PC-3 (cell line): ENCODE measurements around the gene TUSC2. TPM values are rescaled to one million over a fixed set of nuclear protein-coding genes. Genes with fewer than 3 reads are reported as not detected.

Source experiments
- ATAC-seq: fragments of 200-7000 bp; cut with Tn5 transposase; 2 replicates; pipeline ENCODE4 v1.9.1; 2020; ENCODE audit warnings: mild to moderate bottlenecking, moderate library complexity
- BruUV-seq: library from RNA; stranded (reverse); fragments of 400-500 nt; replicated peaks from 2 replicates; lab custom pipeline; 2021; lab: Mats Ljungman, UMichigan
- CTCF ChIA-PET: fragments of 300-600 bp; sonication (Branson Sonifier 250); formaldehyde crosslinking; loops from one replicate; lab custom pipeline; 2022; ENCODE audit warnings: antibody characterized with exemption; lab: Charles Lee
- POLR2A ChIA-PET: fragments of 300-600 bp; sonication (Branson Sonifier 250); formaldehyde crosslinking; loops from one replicate; lab custom pipeline; 2022; ENCODE audit warnings: antibody characterized with exemption; ENCODE audit not compliant: unreplicated experiment; lab: Charles Lee
- DNase-seq: peaks from one replicate; pipeline ENCODE4 v3.0.0-alpha.2; 2015
- H2AFZ ChIP-seq: fragments of 300-600 bp; sonication (generic); 2 replicates; pipeline ENCODE4 v1.6.0; 2016; ENCODE audit warnings: antibody characterized with exemption, low read length
- H3F3A ChIP-seq: fragments of 300-600 bp; sonication (generic); one replicate; pipeline ENCODE4 v1.6.0; 2017; ENCODE audit warnings: antibody characterized with exemption, low read length, control low read depth, mild to moderate bottlenecking; ENCODE audit not compliant: unreplicated experiment
- H3K27ac ChIP-seq: fragments of 300-600 bp; sonication (generic); 2 replicates; pipeline ENCODE4 v1.5.1; 2016; ENCODE audit warnings: mild to moderate bottlenecking, low read length
- H3K27me3 ChIP-seq: fragments of 300-600 bp; sonication (generic); 2 replicates; pipeline ENCODE4 v1.6.1; 2016; ENCODE audit warnings: low read length, mixed read lengths
- H3K36me3 ChIP-seq: fragments of 300-600 bp; sonication (generic); 2 replicates; pipeline ENCODE4 v1.6.1; 2016; ENCODE audit warnings: low read depth, mixed run types, low read length, mixed read lengths
- H3K4me1 ChIP-seq: fragments of 300-600 bp; sonication (generic); 2 replicates; pipeline ENCODE4 v1.5.1; 2016; ENCODE audit warnings: low read length; ENCODE audit not compliant: insufficient read depth
- H3K4me2 ChIP-seq: fragments of 300-600 bp; sonication (generic); 2 replicates; pipeline ENCODE4 v1.6.0; 2016; ENCODE audit warnings: low read length
- H3K4me3 ChIP-seq: fragments of 300-600 bp; sonication (generic); 2 replicates; pipeline ENCODE4 v1.5.1; 2016; ENCODE audit warnings: mild to moderate bottlenecking, low read length, mixed read lengths
- H3K79me2 ChIP-seq: fragments of 300-600 bp; sonication (generic); 2 replicates; pipeline ENCODE4 v1.6.1; 2017; ENCODE audit warnings: low read length, mixed read lengths
- H3K9ac ChIP-seq: fragments of 300-600 bp; sonication (generic); 2 replicates; pipeline ENCODE4 v1.6.0; 2016; ENCODE audit warnings: mild to moderate bottlenecking, low read length
- H3K9me2 ChIP-seq: fragments of 300-600 bp; sonication (generic); replicated peaks from 2 replicates; pipeline ENCODE4 v1.6.1; 2016; ENCODE audit warnings: mixed run types, low read length, mixed read lengths
- H3K9me3 ChIP-seq: fragments of 300-600 bp; sonication (generic); 2 replicates; pipeline ENCODE4 v1.6.1; 2016; ENCODE audit warnings: low read length, mixed read lengths
- H4K20me1 ChIP-seq: fragments of 300-600 bp; sonication (generic); 2 replicates; pipeline ENCODE4 v1.6.1; 2016; ENCODE audit warnings: low read length, mixed read lengths
- CTCF ChIP-seq: fragments of 300-600 bp; sonication (generic); conservative IDR thresholded peaks from 2 replicates; pipeline ENCODE4 v1.5.1; 2017; ENCODE audit warnings: antibody characterized with exemption, low read depth, mild to moderate bottlenecking, low read length
- EZH2 ChIP-seq: fragments of 300-600 bp; sonication (generic); IDR thresholded peaks from one replicate; pipeline ENCODE4 v1.6.1; 2017; ENCODE audit warnings: antibody characterized with exemption, mild to moderate bottlenecking, low read length; ENCODE audit not compliant: unreplicated experiment
- EZH2phosphoT487 ChIP-seq: fragments of 300-600 bp; sonication (generic); IDR thresholded peaks from 2 replicates; pipeline ENCODE4 v1.6.1; 2018; ENCODE audit warnings: mild to moderate bottlenecking, antibody characterized with exemption, low read length, borderline replicate concordance
- intact Hi-C: fragments of 100-400 bp; cut with micrococcal nuclease; formaldehyde crosslinking; loops from 2 replicates; pipeline ENCODE4 v1.9.0; 2023
- total RNA-seq: library from RNA; depleted of rRNA; stranded (reverse); fragments of >200 nt; gene quantifications from 2 replicates; pipeline ENCODE4 v1.2.3, GENCODE V29; 2014

The TUSC2 gene
- total RNA-seq, 1 experiment from 2014 or later: 143 TPM

DNA sequence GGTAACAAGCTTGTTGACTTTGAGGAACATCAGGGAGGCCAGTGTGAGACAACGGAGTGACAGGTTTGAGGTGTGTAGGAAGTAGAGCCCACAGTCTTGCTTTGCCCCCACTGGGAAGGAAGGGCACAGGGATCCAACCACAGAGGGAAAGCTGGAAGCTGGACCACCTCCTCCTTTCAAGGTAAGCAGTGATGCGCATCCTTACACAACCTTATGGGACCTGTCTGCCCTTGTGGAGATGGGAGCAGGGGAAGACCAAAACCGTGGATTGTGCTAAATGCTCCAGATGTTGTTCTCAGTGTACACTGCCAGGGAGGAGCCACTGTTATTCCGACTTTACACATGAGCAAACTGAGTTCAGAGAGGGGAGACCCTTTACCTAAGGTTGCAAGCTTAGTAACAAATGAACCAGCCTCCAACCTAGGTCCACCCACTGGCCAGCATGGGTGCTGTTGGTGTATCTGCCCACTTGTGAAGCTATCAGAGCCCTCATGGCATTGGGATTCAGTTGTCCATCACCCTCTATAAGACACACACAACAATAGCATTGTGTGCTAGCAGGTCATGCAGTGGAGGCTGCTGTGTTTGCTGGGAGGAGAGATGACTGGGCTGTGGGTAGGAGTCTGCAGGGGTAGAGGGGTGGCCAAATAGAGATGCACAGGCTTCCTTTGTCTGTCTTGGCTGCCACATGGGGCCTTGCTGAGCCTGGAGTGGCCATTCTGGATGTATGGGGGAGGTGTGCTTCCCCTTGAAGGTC is 49.7 kb downstream of the TUSC2 start:
- no peaks in the 10 kb centered on the region for H3F3A ChIP-seq
- no peaks in the 10 kb centered on the region for H3K36me3 ChIP-seq
- DNase-seq (no peak), ATAC-seq (no peak)
- POLR2A ChIA-PET: no interaction called here
- H3K4me2 ChIP-seq: no peak overlapping the region
- no peaks in the 10 kb centered on the region for H3K27me3 ChIP-seq
- H2AFZ ChIP-seq: no peak overlapping the region
- no peak overlapping the region for H3K9ac ChIP-seq
- peaks cover under 1% of the 10 kb centered on the region; the same call in 1 of the 2 replicates for H3K4me1 ChIP-seq
- H3K9me3 ChIP-seq: no peaks in the 10 kb centered on the region
- H4K20me1 ChIP-seq: no peaks in the 10 kb centered on the region
- TF ChIP-seq CTCF (no peak), EZH2 (no peak), EZH2phosphoT487 (no peak)
- no peaks in the 10 kb centered on the region for H3K79me2 ChIP-seq
- H3K4me3 ChIP-seq: no peak overlapping the region
- no peak overlapping the region for H3K27ac ChIP-seq
- BruUV-seq: no TSS peak
- CTCF ChIA-PET: no interaction called here
- intact Hi-C loops: no loop called here
- H3K9me2 ChIP-seq: no peaks in the 10 kb centered on the region

DNA sequence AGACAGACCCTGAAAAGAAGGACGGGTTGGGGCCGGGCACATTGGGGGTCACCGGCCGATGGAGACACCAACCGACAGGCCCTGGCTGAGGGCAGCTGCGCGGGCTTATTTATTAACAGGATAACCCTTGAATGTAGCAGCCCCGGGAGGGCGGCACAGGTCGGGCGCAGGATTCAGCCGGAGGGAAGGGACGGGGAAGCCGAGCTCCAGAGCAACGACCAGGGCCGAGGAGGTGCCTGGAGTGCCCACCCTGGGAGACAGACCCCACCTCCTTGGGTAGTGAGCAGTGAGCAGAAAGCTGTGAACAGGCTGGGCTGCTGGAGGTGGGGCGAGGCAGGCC is 51.3 kb downstream of the TUSC2 start:
- ATAC-seq (no peak), DNase-seq (no peak)
- CTCF ChIA-PET: interaction anchor here (0.6 kb wide), 1 partner anchor 41 kb away, joined by 3 read pairs; no protein-coding TSS in a partner anchor
- intact Hi-C loops: no loop called here
- Histone ChIP-seq H3K4me3 (no peak overlapping the region), H3K36me3 (no peaks in the 10 kb centered on the region), H3K9ac (no peak overlapping the region), H3K27me3 (no peaks in the 10 kb centered on the region), H3K27ac (no peak overlapping the region), H3K4me1 (peaks cover 4% of the 10 kb centered on the region; the same call in 1 of the 2 replicates), H4K20me1 (no peaks in the 10 kb centered on the region), H3K9me2 (no peaks in the 10 kb centered on the region), H3K9me3 (no peaks in the 10 kb centered on the region), H2AFZ (no peak overlapping the region), H3F3A (no peaks in the 10 kb centered on the region), H3K4me2 (no peak overlapping the region), H3K79me2 (no peaks in the 10 kb centered on the region)
- POLR2A ChIA-PET: interaction anchor here (0.5 to 0.6 kb wide), 2 partner anchors 29 to 98 kb away, joined by 3 to 10 read pairs; no protein-coding TSS in a partner anchor
- TF ChIP-seq EZH2phosphoT487 (no peak), CTCF (no peak)
- BruUV-seq: no TSS peak
